Vagina (tissue), 2 donors: ENCODE data around the gene TSPYL1.

Experiments
- CTCF ChIP-seq, 3 experiments: fragments of 450-650 bp in 2 of 3; fragments of 200-600 bp in 1 of 3; sonication (generic) in 1 of 3; IDR thresholded peaks; one replicate each; pipeline ENCODE4 v1.5.1; 2017 to 2019; ENCODE audit warnings: antibody characterized with exemption in 3 of 3, mild to moderate bottlenecking in 2 of 3, moderate library complexity in 2 of 3
- POLR2A ChIP-seq, 2 donors: fragments of 450-650 bp; IDR thresholded peaks; one replicate each; pipeline ENCODE4 v1.6.1; 2017; ENCODE audit warnings: antibody characterized with exemption in 2 of 2, mild to moderate bottlenecking in 2 of 2, moderate library complexity in 2 of 2
- POLR2AphosphoS5 ChIP-seq, 2 donors: sonication (generic); formaldehyde crosslinking; IDR thresholded peaks; one replicate each; pipeline ENCODE4 v1.9.0; 2017; ENCODE audit warnings: antibody characterized with exemption in 2 of 2, mild to moderate bottlenecking in 2 of 2, low read depth in 1 of 2; ENCODE audit not compliant: insufficient read depth in 1 of 2

- TF ChIP-seq POLR2A (IDR thresholded peaks at IDR 0.05) (no peak), CTCF (IDR thresholded peaks at IDR 0.05) (no peak), POLR2AphosphoS5 (IDR thresholded peaks at IDR 0.05; ENCODE audit: insufficient read depth in 1 of 2, low read depth in 1 of 2) (no peak)
These were observed 11.7 kb downstream of the TSPYL1 start for GRCh38 chr6:116267836-116268588.
